Gastroesophageal sphincter (tissue), 4 donors: ENCODE data around the gene ENO2. TPM values are rescaled to one million over a fixed set of nuclear protein-coding genes. Genes with fewer than 3 reads are reported as not detected.

Source experiments
- ATAC-seq: fragments of 150-250 bp; one replicate; pipeline ENCODE4 v1.9.1; 2016; ENCODE audit warnings: mild to moderate bottlenecking, moderate library complexity
- H3K27ac ChIP-seq, 4 donors: fragments of 200-600 bp; sonication (generic) in 3 of 4; 1 replicate in 3 of 4; 2 replicates in 1 of 4; pipeline ENCODE4 v1.5.1; 2016 to 2019
- H3K27me3 ChIP-seq: fragments of 200-600 bp; sonication (generic); one replicate; pipeline ENCODE4 v1.5.1; 2019
- H3K36me3 ChIP-seq, 2 donors: fragments of 200-600 bp; sonication (generic); one replicate each; pipeline ENCODE4 v1.5.1; 2019; ENCODE audit warnings: control low read depth in 1 of 2
- H3K4me1 ChIP-seq, 3 donors: fragments of 200-600 bp; sonication (generic); 1 replicate in 2 of 3; 2 replicates in 1 of 3; pipeline ENCODE4 v1.5.1; 2016 to 2019; ENCODE audit warnings: control low read depth in 2 of 3
- H3K4me3 ChIP-seq, 2 donors: fragments of 200-600 bp; sonication (generic); one replicate each; pipeline ENCODE4 v1.5.1; 2019; ENCODE audit warnings: mild to moderate bottlenecking in 1 of 2, moderate library complexity in 1 of 2
- H3K9me3 ChIP-seq, 3 donors: fragments of 200-600 bp; sonication (generic); one replicate each; pipeline ENCODE4 v1.5.1; 2017 to 2019; ENCODE audit warnings: control low read depth in 2 of 3
- CTCF ChIP-seq, 4 experiments: fragments of 200-600 bp in 2 of 4; fragments of 450-650 bp in 2 of 4; sonication (generic) in 1 of 4; IDR thresholded peaks; one replicate each; pipeline ENCODE4 v1.5.1; 2017 to 2019; ENCODE audit warnings: antibody characterized with exemption in 4 of 4, mild to moderate bottlenecking in 2 of 4, moderate library complexity in 2 of 4
- EP300 ChIP-seq: sonication (generic); formaldehyde crosslinking; IDR thresholded peaks from one replicate; pipeline ENCODE4 v1.6.1; 2017; ENCODE audit warnings: antibody characterized with exemption, mild to moderate bottlenecking
- POLR2A ChIP-seq, 2 donors: fragments of 450-650 bp; IDR thresholded peaks; one replicate each; pipeline ENCODE4 v1.6.1; 2017; ENCODE audit warnings: antibody characterized with exemption in 2 of 2, mild to moderate bottlenecking in 2 of 2, moderate library complexity in 1 of 2
- POLR2AphosphoS5 ChIP-seq: sonication (generic); formaldehyde crosslinking; IDR thresholded peaks from one replicate; pipeline ENCODE4 v1.6.1; 2017; ENCODE audit warnings: antibody characterized with exemption
- WGBS, 2 donors: methylation state at CpG; one replicate each; pipeline ENCODE4 v1.1.5; 2018; ENCODE audit warnings: low coverage in 1 of 2; 5-methylcytosine and 5-hydroxymethylcytosine counted together
- small RNA-seq, 4 donors: library from RNA; depleted of rRNA; stranded (forward); fragments of <200 nt; gene quantifications; one replicate each; pipeline ENCODE3, GENCODE V24; 2016
- total RNA-seq, 4 donors: library from RNA; depleted of rRNA; stranded (reverse); fragments of >200 nt; gene quantifications; one replicate each; pipeline ENCODE4 v1.1.0, GENCODE V29; 2016

ENO2 gene
- total RNA-seq, 4 donors from 2014 or later, result 31.2 to 68.2 (median 43.5) TPM

DNA sequence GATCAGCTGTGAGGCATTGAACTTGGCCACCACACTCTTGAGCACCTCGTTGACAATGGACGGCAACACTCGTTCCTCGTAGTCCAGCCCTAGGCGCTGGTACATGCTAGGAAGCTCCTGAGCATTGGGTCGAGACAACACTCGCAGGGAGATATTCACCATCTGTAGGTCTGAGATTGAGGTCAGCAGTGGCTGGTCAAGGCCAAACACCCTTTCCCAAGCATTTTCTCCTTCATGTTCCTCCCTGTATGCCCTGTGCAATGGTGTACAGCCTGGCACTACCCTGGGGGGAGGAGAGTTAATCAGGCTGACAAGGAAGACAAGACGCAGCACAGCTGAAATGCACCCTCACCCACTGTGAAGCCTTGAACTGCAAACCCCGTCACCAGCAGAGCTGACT, 54.0 kb downstream of the ENO2 start:
- TF ChIP-seq EP300 (no peak), CTCF (IDR thresholded peaks at IDR 0.05) (no peak), POLR2AphosphoS5 (no peak), POLR2A (IDR thresholded peaks at IDR 0.05) (no peak)
- 80 to 83% methylated on average over 1 to 2 of the region's 9 CpGs for WGBS, 2 donors
- no peak for ATAC-seq
- Histone ChIP-seq H3K27ac (peak overlapping the region in 1 of 4 donors; percentile 2), H3K9me3 (no peaks in the 10 kb centered on the region), H3K4me3 (no peak overlapping the region), H3K36me3 (peaks cover 0 to 45% of the 10 kb centered on the region in 2 donors), H3K27me3 (no peaks in the 10 kb centered on the region), H3K4me1 (peaks cover 4 to 64% (median 29%) of the 10 kb centered on the region in 3 donors)

DNA sequence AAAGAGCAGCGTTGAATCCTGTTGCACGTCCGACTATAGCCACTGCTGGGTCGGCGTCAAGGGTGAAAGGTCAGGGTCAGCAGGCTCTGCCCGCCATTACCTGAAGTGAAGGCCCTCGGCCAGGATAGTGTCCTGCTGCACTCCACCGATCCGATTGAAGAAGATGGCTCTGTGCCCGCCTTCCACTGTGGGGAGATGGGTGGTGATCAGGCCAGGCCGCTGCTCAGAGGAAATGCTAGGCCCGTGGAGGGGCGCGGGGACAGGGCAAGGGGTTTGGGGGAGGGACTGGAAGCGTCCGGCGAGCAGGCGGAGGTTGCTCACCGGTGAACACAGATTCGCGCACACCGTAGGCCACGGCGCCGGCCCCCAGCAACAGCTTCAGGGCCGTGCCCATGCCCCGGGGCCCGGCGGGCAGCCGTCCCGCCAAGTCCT, 55.7 kb downstream of the ENO2 start:
- TF ChIP-seq POLR2A (IDR thresholded peaks at IDR 0.05), result no peak
- no peak for TF ChIP-seq POLR2AphosphoS5
- TF ChIP-seq CTCF (IDR thresholded peaks at IDR 0.05), result no peak
- TF ChIP-seq EP300, result no peak
- H3K27me3 ChIP-seq, result no peaks in the 10 kb centered on the region
- 0% methylated on average over 3 to 7 of the region's 31 CpGs for WGBS, 2 donors
- H3K4me3 ChIP-seq, result peak overlapping the region; percentile 85 to 94
- H3K4me1 ChIP-seq, result peaks cover 4 to 49% (median 25%) of the 10 kb centered on the region in 3 donors
- ATAC-seq, result no peak
- H3K36me3 ChIP-seq, result peaks cover 0 to 55% of the 10 kb centered on the region in 2 donors
- no peaks in the 10 kb centered on the region for H3K9me3 ChIP-seq
- peak overlapping the region; percentile 71 to 98 (median 92) for H3K27ac ChIP-seq

Small RNAs within 50 kb of the gene (small RNA-seq; reads per million reads assigned to genes)
- gene MIR141, result 0.12 to 0.55 (median 0.33) reads per million in 4 donors
- 0 to 1.4 (median 0) reads per million in 4 donors for gene MIR200C
- 0 reads per million in 4 donors for gene RNU7-1
- 0 to 1.6 (median 0.15) reads per million in 4 donors for gene SCARNA12

Other genes with a start within 250 kb of the ENO2 start
- gene ZNF384, start 225.2 kb upstream of the ENO2 start, total RNA-seq, result 10 to 100 TPM; 26.1 to 57.5 (median 43.6) TPM
- 1 to 10 TPM in 1 of 4 donors, under 1 TPM in 3; 0.46 to 1.2 (median 0.73) TPM for gene PIANP, start 213.8 kb upstream of the ENO2 start, total RNA-seq
- gene COPS7A, start 190.5 kb upstream of the ENO2 start, total RNA-seq, result 10 to 100 TPM; 54.4 to 69.5 (median 55.4) TPM
- 100 to 1,000 TPM; 140 to 290 (median 216) TPM for gene MLF2, start 161.4 kb upstream of the ENO2 start, total RNA-seq
- gene PTMS, start 148.2 kb upstream of the ENO2 start, total RNA-seq, result 100 to 1,000 TPM; 259 to 516 (median 325) TPM
- 1 to 10 TPM in 3 of 4 donors, under 1 TPM in 1; 0.30 to 3.0 (median 1.9) TPM for gene LAG3, start 142.1 kb upstream of the ENO2 start, total RNA-seq
- 10 to 100 TPM in 2 of 4 donors, 1 to 10 TPM in 2; 2.6 to 15.2 (median 9.1) TPM for gene CD4, start 125.1 kb upstream of the ENO2 start, total RNA-seq
- gene GPR162, start 92.8 kb upstream of the ENO2 start, total RNA-seq, result 1 to 10 TPM; 3.7 to 9.7 (median 3.9) TPM
- 10 to 100 TPM; 17.3 to 28.3 (median 23.0) TPM for gene P3H3, start 86.2 kb upstream of the ENO2 start, total RNA-seq
- 1 to 10 TPM in 3 of 4 donors, under 1 TPM in 1; 0.45 to 1.8 (median 1.3) TPM for gene GNB3, start 73.7 kb upstream of the ENO2 start, total RNA-seq
- 1 to 10 TPM; 1.1 to 5.9 (median 1.4) TPM for gene CDCA3, start 63.3 kb upstream of the ENO2 start, total RNA-seq
- gene USP5, start 62.4 kb upstream of the ENO2 start, total RNA-seq, result 10 to 100 TPM; 43.4 to 70.9 (median 65.0) TPM
- gene TPI1, start 47.0 kb upstream of the ENO2 start, total RNA-seq, result 100 to 1,000 TPM; 324 to 473 (median 392) TPM
- 10 to 100 TPM in 1 of 4 donors, 1 to 10 TPM in 3; 7.4 to 10.7 (median 8.1) TPM for gene SPSB2, start 41.3 kb upstream of the ENO2 start, total RNA-seq
- gene LRRC23, start 9.8 kb upstream of the ENO2 start, total RNA-seq, result 10 to 100 TPM in 3 of 4 donors, 1 to 10 TPM in 1; 8.8 to 16.6 (median 13.6) TPM
- gene ATN1, start 13.4 kb downstream of the ENO2 start, total RNA-seq, result 100 to 1,000 TPM in 2 of 4 donors, 10 to 100 TPM in 2; 49.0 to 136 (median 95.2) TPM
- not detected for gene RNU7-1, start 29.2 kb downstream of the ENO2 start, total RNA-seq
- 100 to 1,000 TPM; 172 to 521 (median 367) TPM for gene C12orf57, start 29.4 kb downstream of the ENO2 start, total RNA-seq
- gene PTPN6, start 36.8 kb downstream of the ENO2 start, total RNA-seq, result 10 to 100 TPM in 1 of 4 donors, 1 to 10 TPM in 3; 2.6 to 15.9 (median 7.5) TPM
- gene PHB2, start 56.1 kb downstream of the ENO2 start, total RNA-seq, result 100 to 1,000 TPM; 170 to 215 (median 187) TPM
- 10 to 100 TPM; 17.0 to 27.3 (median 20.1) TPM for gene EMG1, start 56.3 kb downstream of the ENO2 start, total RNA-seq
- gene LPCAT3, start 103.9 kb downstream of the ENO2 start, total RNA-seq, result 10 to 100 TPM; 23.7 to 33.7 (median 26.6) TPM
- 100 to 1,000 TPM; 391 to 853 (median 638) TPM for gene C1S, start 146.1 kb downstream of the ENO2 start, total RNA-seq
- gene C1R, start 177.9 kb downstream of the ENO2 start, total RNA-seq, result 100 to 1,000 TPM; 330 to 846 (median 620) TPM
- gene C1RL, start 194.6 kb downstream of the ENO2 start, total RNA-seq, result 100 to 1,000 TPM in 2 of 4 donors, 10 to 100 TPM in 2; 85.9 to 181 (median 103) TPM
- gene RBP5, start 214.3 kb downstream of the ENO2 start, total RNA-seq, result 1 to 10 TPM in 1 of 4 donors, under 1 TPM in 1, not detected in 2; 0.58 to 1.1 TPM
- 10 to 100 TPM; 13.9 to 34.3 (median 17.4) TPM for gene CLSTN3, start 215.8 kb downstream of the ENO2 start, total RNA-seq